Fibroblast of skin of left biceps (primary cell): Measurements from ENCODE around the gene MTNR1A.

Experiments used
- DNase-seq, 2 experiments: peaks; one replicate each; pipeline ENCODE4 v3.0.0-alpha.2; 2013; ENCODE audit warnings: low read depth in 2 of 2

Gene MTNR1A

GRCh38 chr4:186494496-186494895, 60.9 kb downstream of the MTNR1A start:
- no peak for DNase-seq

GRCh38 chr4:186487726-186488125, 67.6 kb downstream of the MTNR1A start:
- DNase-seq: no peak

- no peak for DNase-seq
Observed at GRCh38 chr4:186486172-186486571, 69.2 kb downstream of the MTNR1A start.

- DNase-seq: no peak
Observed at GRCh38 chr4:186485561-186486062, 69.8 kb downstream of the MTNR1A start.

- no peak for DNase-seq
Observed at GRCh38 chr4:186485150-186485549, 70.2 kb downstream of the MTNR1A start.

GRCh38 chr4:186483656-186484055, 71.7 kb downstream of the MTNR1A start:
- no peak for DNase-seq
